ENCODE results near the gene RBM27. TPM values are rescaled to one million over a fixed set of nuclear protein-coding genes. Genes with fewer than 3 reads are reported as not detected.
"Not testable (repeated sequence)": the region's sequence is repeated elsewhere in the genome, so short reads cannot be mapped to it uniquely, and the experiment has no call there.

The RBM27 gene
- total RNA-seq, 4 donors from 2014 or later: 18.4 to 24.1 (median 20.6) TPM

- no peaks in the 10 kb centered on the region for H3K9me3 ChIP-seq
- DNase-seq (ENCODE audit: extremely low spot score): no peak
- peaks cover 0 to under 1% (median 0%) of the 10 kb centered on the region in 4 donors for H3K36me3 ChIP-seq
- no peak for TF ChIP-seq POLR2A (IDR thresholded peaks at IDR 0.05; ENCODE audit: low read depth)
- no peak for TF ChIP-seq POLR2AphosphoS5 (IDR thresholded peaks at IDR 0.05)
- no peak for TF ChIP-seq CTCF (IDR thresholded peaks at IDR 0.05)
- no peak for TF ChIP-seq EP300 (IDR thresholded peaks at IDR 0.05)
- peaks cover 4 to 24% (median 22%) of the 10 kb centered on the region in 4 donors for H3K4me1 ChIP-seq
- no peak overlapping the region for H3K4me3 ChIP-seq
- no peaks in the 10 kb centered on the region for H3K27me3 ChIP-seq
- intact Hi-C loops (cut with DNase I): loop anchor here (10.0 kb wide), 1 partner anchor 240 kb away; no protein-coding TSS in a partner anchor
- 75% methylated on average over 2 of the region's 2 CpGs for WGBS
- H3K27ac ChIP-seq (replicated peaks in 1 of 4): no peak overlapping the region
Observed at GRCh38 chr5:146185161-146185560, 18.2 kb upstream of the RBM27 start.

GRCh38 chr5:146188358-146188757 is 15.0 kb upstream of the RBM27 start:
- Histone ChIP-seq H3K4me1 (peaks cover 0 to 2% (median 2%) of the 10 kb centered on the region in 4 donors), H3K36me3 (no peaks in the 10 kb centered on the region), H3K9me3 (no peaks in the 10 kb centered on the region), H3K27me3 (peaks cover 0 to 6% (median 0%) of the 10 kb centered on the region in 4 donors), H3K4me3 (no peak overlapping the region), H3K27ac (replicated peaks in 1 of 4) (no peak overlapping the region)
- intact Hi-C loops (cut with DNase I): loop anchor here (10.0 kb wide), 1 partner anchor 236 kb away; no protein-coding TSS in a partner anchor
- DNase-seq (ENCODE audit: extremely low spot score): no peak
- no peak for TF ChIP-seq CTCF (IDR thresholded peaks at IDR 0.05)
- TF ChIP-seq POLR2A (IDR thresholded peaks at IDR 0.05; ENCODE audit: low read depth): no peak
- no peak for TF ChIP-seq POLR2AphosphoS5 (IDR thresholded peaks at IDR 0.05)
- TF ChIP-seq EP300 (IDR thresholded peaks at IDR 0.05): no peak
- 86% methylated on average over 1 of the region's 1 CpG for WGBS

GRCh38 chr5:146192571-146193043 is 10.8 kb upstream of the RBM27 start:
- H3K4me1 ChIP-seq: no peaks in the 10 kb centered on the region
- peaks cover 0 to 6% (median 0%) of the 10 kb centered on the region in 4 donors for H3K27me3 ChIP-seq
- H3K9me3 ChIP-seq: no peaks in the 10 kb centered on the region
- DNase-seq (ENCODE audit: extremely low spot score): no peak
- TF ChIP-seq POLR2AphosphoS5 (IDR thresholded peaks at IDR 0.05) (no peak), POLR2A (IDR thresholded peaks at IDR 0.05; ENCODE audit: low read depth) (no peak), CTCF (IDR thresholded peaks at IDR 0.05) (no peak), EP300 (IDR thresholded peaks at IDR 0.05) (no peak)
- 83% methylated on average over 3 of the region's 3 CpGs for WGBS
- no peak overlapping the region for H3K4me3 ChIP-seq
- H3K27ac ChIP-seq (replicated peaks in 1 of 4): no peak overlapping the region
- no peaks in the 10 kb centered on the region for H3K36me3 ChIP-seq
- intact Hi-C loops (cut with DNase I): no loop called here

DNA sequence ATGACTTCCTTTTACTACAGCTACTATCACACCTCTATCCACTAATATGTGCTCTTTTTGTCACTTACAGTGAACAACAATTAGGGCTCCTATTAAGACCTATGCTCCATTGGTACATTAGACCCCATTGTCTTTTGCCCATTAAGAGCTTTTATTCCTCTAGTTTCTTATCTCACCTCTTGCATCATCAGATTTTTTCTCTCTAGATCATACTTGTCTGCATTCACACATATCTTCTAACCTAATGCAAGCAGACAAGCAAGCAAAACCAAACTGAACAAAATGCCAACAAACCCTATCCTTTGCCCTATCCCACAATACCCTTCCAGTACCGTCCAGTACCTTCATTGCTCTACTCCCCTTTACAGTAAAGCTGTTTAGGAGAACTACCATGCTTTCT is 10.1 kb upstream of the RBM27 start:
- no peak for DNase-seq (ENCODE audit: extremely low spot score)
- intact Hi-C loops (cut with DNase I): no loop called here
- 91% methylated on average over 1 of the region's 1 CpG for WGBS

GRCh38 chr5:146194997-146195396 is 8.4 kb upstream of the RBM27 start:
- H3K27me3 ChIP-seq; H3K4me1 ChIP-seq; DNase-seq (ENCODE audit: extremely low spot score); intact Hi-C loops (cut with DNase I); H3K36me3 ChIP-seq; H3K27ac ChIP-seq (replicated peaks in 1 of 4); H3K4me3 ChIP-seq; H3K9me3 ChIP-seq: not testable (repeated sequence)
- 92% methylated on average over 4 of the region's 4 CpGs for WGBS

More for the DNA sequence above, 10.1 kb upstream of the RBM27 start:
- Histone ChIP-seq H3K4me3 (no peak overlapping the region), H3K27me3 (peaks cover 0 to 6% (median 0%) of the 10 kb centered on the region in 4 donors), H3K9me3 (no peaks in the 10 kb centered on the region), H3K36me3 (no peaks in the 10 kb centered on the region), H3K27ac (replicated peaks in 1 of 4) (no peak overlapping the region), H3K4me1 (no peaks in the 10 kb centered on the region)
- TF ChIP-seq CTCF (IDR thresholded peaks at IDR 0.05) (no peak), EP300 (IDR thresholded peaks at IDR 0.05) (no peak), POLR2A (IDR thresholded peaks at IDR 0.05; ENCODE audit: low read depth) (no peak)

Measured in esophagus muscularis mucosa (tissue), 4 donors.